Measurements from ENCODE around the gene MNDA.

MNDA gene

GRCh38 chr1:158803678-158804077, 27.5 kb upstream of the MNDA start:
- no peak for DNase-seq (ENCODE audit: extremely low read depth, low read depth)
- no peak for TF ChIP-seq CTCF (IDR thresholded peaks at IDR 0.05; ENCODE audit: low read depth, low read length)

- no peak for TF ChIP-seq CTCF (IDR thresholded peaks at IDR 0.05; ENCODE audit: low read depth, low read length)
Observed at GRCh38 chr1:158806916-158807536, 24.1 kb upstream of the MNDA start.

GRCh38 chr1:158809256-158809655, 21.9 kb upstream of the MNDA start:
- no peak for TF ChIP-seq CTCF (IDR thresholded peaks at IDR 0.05; ENCODE audit: low read depth, low read length)
- no peak for DNase-seq (ENCODE audit: extremely low read depth, low read depth)

More at GRCh38 chr1:158806916-158807536, 24.1 kb upstream of the MNDA start:
- no peak for DNase-seq (ENCODE audit: extremely low read depth, low read depth)

GRCh38 chr1:158809862-158810261, 21.3 kb upstream of the MNDA start:
- TF ChIP-seq CTCF (IDR thresholded peaks at IDR 0.05; ENCODE audit: low read depth, low read length), result no peak
- DNase-seq (ENCODE audit: extremely low read depth, low read depth), result no peak

- no peak for DNase-seq (ENCODE audit: extremely low read depth, low read depth)
- no peak for TF ChIP-seq CTCF (IDR thresholded peaks at IDR 0.05; ENCODE audit: low read depth, low read length)
Observed at GRCh38 chr1:158810311-158810710, 20.8 kb upstream of the MNDA start.

- DNase-seq (ENCODE audit: extremely low read depth, low read depth), result no peak
- TF ChIP-seq CTCF (IDR thresholded peaks at IDR 0.05; ENCODE audit: low read depth, low read length), result no peak
Observed at GRCh38 chr1:158812336-158812735, 18.8 kb upstream of the MNDA start.

GRCh38 chr1:158813164-158813563, 18.0 kb upstream of the MNDA start:
- no peak for DNase-seq (ENCODE audit: extremely low read depth, low read depth)
- no peak for TF ChIP-seq CTCF (IDR thresholded peaks at IDR 0.05; ENCODE audit: low read depth, low read length)

All from AG09319 (cell line).